GM18909 (cell line): ENCODE measurements around the gene ATP8B3.

ENCODE experiments used
- ATAC-seq: cut with Tn5 transposase; IDR thresholded peaks from one replicate; pipeline ENCODE4 v1.9.1; 2021; ENCODE audit warnings: mild to moderate bottlenecking; ENCODE audit not compliant: unreplicated experiment, poor library complexity

Gene ATP8B3

DNA sequence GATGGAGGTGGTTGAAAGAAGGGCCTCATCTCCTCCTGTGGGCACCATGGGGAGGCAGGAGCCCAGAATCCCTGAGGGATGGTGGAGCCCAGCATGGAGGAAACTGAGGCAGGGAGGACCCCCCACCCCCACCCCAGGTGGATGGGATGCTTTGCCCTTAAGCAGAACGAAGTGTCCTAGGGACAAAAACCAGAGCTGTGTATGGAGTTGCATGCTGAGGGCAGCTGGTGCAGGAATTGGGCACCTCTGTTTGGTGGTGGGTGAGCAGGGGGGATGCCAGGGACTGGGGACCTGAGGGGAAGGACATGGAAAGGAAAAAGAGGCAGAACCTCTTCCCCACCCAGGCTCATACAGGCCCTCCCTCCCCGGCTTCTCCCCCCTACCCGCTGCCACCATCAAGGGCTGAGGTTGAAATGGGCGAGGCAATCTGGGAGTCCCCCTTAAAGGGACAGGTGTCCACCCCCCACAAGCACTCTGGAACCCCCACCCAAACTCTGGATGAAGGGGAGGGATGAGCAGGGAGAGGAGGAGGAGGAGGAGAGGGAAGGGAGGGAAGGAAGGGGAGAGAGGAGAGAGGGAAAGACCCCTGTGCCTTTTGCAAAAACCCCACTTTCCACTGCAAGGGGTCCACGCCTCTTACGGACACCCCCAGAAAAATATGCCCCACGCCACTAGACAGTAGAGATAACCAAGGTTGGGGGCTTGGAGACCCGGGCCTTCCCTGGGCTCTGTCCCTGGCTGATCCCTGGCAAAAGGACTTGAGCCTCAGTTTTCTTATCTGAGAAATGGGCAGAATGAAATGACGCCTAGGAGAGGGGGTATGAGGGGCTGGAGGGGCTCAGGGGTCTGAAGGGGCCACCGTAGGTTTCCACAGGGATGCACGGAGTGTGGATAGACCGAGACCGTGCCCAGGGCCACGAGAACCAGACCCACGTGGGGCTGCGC is 52.8 kb downstream of the ATP8B3 start:
- ATAC-seq: no peak

DNA sequence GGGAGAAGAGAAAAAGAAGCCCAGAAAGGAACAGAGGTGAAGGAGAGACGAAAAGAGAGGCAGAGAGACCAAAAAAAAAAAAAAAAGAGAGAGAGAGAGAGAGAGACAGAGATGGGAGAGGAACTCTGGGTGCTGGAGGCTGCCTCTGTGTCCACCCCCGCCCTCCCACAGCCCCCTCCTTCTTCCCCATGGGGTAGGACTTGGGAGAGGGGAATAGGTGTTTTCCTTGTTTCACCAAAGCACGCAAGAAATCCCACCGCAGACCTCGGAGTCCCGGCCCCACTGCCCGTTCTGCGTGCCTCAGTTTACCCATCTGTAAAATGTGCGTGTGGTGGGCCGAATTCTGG is 53.9 kb downstream of the ATP8B3 start:
- ATAC-seq: no peak

DNA sequence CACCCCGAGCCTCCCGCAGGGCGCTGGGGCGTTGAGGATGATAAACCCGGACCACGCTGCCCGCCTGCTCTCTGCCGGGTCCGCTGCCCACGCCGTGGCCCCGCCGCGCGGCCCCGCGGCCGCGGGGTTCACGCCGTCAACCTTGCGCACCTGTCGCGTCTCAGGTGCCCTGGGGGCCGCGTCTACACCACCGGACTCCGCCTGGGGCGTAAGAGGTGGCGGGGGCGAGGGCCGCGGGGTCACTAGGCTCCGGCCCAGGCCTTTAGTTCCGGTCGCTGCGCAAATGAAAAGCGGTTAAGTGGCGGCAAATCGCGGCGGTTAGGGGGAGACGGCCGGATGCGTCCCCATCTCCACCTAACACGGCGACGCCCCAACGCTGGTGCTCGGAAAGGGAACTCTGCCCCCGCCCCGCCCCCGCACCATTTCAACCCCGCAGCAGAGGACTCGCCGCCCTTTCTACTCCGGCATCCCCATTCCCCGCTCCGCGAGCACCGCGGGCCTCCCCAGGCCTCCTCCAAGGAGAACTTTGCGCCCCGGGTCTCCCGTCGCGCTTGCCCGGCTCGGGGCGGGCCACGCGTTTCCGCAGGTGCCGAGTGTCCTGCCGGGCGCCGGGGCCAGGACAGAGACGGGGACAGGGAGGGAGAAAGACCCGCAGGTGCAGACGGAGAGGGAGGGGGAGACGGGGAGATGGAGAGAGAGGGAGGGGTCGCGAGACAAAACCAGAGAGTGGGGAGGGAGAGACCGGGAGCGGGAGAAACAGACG is 54.4 kb downstream of the ATP8B3 start:
- no peak for ATAC-seq

DNA sequence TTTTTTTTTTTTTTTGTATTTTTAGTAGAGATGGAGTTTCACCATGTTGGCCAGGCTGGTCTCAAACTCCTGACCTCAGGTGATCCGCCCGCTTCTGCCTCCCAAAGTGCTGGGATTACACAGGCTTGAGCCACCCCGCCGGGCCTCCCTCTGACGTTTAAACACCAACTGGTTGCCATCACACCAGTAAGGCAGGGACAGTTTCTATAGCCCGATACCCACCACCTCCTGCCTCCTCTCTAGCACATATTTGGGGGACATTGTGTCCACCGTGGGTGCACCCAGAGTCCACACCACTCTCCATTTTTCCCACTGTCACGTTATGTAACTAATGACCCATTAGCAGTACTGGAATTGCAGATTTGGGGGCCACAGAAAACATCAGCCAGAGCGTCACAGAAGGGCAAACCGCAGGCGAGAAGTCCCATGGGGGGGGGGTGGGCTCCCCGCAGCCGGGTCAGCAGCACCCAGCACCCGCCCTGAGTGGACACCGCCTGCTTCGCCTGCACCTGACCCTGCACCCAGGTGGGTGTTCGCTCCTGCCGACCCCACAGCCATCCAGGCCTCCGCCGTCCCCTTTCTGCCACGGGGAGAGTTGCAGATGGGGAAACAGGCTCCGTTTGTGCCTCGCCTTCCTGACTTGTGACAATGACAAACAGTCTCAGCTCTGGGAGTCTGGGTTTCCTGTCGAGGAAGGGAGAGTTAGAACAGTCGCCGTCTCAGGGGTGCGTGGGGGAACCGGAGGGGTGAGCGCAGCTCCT is 55.2 kb downstream of the ATP8B3 start:
- no peak for ATAC-seq

DNA sequence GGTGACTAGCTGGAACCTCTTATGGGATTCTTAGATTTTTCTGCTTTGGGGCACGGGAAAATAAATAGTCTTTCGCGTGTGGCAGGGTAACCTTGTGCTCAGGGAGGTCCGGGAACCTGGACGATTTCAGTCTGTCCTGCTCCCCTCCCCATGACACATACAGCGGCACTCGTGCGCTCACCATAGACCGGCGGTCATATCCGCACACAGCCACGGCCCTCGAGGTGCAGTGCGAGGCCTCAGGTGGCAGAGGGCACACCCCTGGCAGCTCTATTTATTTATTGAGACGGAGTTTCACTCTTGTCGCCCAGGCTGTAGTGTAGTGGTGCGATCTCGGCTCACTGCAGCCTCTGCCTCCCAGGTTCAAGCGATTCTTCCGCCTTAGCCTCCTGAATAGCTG is 55.8 kb downstream of the ATP8B3 start:
- ATAC-seq: no peak

DNA sequence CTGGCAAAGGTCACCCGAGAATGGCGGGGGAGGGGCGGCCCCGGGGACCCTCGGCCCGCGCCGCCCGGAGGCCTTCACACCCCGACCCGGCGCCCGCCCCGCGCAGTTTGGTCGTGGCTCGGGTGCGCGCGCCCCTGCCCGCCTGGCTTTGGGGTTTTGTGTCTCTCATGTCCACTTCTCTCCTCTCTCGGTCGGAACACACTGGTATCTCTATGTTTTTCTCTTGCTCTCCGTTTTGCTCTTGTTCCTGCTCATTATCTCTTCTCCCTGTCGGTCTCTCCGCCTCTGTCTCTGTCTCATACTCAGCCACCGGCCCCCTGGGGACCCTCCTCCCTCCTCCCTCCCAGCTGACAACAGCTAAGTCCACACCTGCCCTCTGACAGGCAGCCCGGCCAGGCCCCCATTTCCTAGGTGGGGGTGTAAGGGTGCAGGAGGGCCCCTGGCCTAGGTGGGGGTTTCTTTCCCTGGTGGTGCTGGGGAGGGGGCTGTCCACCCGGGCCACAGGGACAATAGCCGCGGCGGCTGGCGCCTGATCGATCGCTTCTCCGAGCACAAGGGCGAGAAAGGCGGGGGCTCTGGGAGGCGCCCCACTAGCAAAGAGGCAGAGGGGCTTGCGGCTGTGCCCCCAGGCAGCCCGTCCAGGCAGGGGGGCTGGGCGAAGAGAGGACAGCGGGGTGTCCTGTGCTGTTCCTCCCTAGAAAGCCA is 56.5 kb downstream of the ATP8B3 start:
- ATAC-seq: no peak

DNA sequence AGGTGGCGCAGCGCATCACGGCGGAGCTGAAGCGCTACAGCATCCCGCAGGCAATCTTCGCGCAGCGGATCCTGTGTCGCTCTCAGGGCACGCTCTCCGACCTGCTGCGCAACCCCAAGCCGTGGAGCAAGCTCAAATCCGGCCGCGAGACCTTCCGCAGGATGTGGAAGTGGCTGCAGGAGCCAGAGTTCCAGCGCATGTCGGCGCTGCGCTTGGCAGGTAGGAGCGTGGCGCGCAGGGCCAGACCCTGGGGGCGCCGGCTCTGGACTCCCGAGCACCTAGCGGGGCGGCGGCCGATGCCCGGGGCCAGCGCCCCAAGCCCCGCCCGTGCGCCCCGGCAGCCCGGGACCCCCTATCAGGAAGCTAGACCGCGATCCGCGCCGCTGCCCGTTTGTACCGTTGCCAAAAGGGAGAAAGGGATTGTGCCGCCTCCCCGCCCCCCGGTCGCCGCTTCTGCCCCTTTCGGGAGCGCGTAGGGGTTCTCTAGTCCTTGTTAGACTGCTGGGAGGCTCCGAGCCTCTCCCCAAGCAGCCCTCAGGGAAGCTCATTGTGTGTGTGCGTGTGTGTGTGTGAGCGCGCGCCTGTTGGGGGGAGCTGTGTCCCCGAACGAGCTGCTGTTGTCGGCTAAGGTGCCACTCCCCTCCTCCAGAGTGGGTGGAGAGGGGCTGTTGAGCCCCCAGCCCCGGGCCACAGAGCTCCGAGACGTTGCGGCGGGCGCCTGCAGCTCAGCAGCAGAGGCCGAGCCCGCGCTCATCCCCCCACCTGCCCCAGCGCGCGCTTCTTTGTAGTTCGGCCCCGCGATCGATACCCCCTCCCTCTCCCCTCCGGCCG is 57.2 kb downstream of the ATP8B3 start:
- no peak for ATAC-seq

DNA sequence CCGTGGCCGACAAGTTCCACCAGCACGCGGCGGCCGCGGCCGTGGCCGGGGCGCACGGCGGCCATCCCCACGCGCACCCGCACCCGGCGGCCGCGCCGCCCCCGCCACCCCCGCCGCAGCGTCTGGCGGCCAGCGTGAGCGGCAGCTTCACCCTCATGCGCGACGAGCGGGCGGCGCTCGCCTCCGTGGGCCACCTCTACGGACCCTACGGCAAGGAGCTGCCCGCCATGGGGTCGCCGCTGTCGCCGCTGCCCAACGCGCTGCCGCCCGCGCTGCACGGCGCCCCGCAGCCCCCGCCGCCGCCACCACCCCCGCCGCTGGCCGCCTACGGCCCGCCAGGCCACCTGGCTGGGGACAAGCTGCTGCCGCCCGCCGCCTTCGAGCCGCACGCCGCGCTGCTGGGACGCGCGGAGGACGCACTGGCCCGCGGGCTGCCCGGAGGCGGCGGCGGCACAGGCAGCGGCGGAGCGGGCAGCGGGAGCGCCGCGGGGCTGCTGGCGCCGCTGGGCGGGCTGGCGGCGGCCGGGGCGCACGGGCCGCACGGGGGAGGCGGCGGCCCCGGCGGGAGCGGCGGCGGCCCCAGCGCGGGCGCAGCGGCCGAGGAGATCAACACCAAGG is 57.9 kb downstream of the ATP8B3 start:
- no peak for ATAC-seq

DNA sequence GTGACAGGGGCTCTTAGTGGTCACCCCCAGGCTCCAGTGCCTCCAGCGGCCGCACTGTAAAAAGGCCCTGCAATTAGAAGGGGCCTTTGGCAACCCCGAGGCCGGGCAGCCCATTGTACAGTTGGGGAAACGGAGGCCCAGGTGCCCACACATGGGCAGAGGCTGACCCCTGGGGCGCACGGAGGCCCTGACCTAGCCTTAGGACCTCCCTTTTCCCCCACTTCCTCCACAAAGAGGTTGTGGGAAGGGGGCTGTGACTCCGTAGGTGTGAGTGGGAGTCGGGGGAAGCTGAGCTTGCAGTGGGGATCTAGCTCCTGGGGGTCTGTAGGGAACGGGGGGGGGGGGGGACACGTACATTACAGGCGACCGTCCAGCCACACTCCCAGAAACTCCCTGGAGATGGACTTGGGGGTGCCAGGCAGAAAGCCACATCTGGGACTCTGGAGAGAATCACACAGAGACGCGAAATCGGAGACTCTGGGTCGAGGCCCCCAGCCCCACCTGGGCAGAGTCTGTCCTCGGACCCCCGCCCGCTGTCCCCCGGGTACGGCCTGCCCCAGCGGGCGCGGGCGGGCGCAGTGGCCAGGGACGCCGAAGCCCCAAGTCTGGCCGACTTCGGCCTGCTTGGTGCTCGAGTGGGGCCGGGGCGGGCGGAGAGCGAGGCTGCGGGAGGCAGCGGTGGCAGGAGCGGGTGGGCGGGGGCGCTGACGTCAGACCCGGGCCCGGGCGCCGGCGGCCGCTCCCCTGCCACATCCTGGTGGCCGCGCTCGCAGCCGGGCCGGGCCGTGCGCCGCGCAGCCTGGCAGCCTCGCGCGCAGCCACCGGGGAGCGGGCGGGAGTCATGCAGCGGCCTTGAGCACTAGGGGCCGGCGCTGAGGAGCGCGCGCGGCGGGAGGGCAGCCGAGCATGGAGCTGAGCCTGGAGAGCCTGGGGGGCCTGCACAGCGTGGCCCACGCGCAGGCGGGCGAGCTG is 59.0 kb downstream of the ATP8B3 start, which contains the start of gene ONECUT3:
Gene ONECUT3, plus strand, starts transcription at position 750 of the 972 bp plus-strand sequence. Its CDS starts 157 bp downstream, at position 907.
- ATAC-seq: no peak

DNA sequence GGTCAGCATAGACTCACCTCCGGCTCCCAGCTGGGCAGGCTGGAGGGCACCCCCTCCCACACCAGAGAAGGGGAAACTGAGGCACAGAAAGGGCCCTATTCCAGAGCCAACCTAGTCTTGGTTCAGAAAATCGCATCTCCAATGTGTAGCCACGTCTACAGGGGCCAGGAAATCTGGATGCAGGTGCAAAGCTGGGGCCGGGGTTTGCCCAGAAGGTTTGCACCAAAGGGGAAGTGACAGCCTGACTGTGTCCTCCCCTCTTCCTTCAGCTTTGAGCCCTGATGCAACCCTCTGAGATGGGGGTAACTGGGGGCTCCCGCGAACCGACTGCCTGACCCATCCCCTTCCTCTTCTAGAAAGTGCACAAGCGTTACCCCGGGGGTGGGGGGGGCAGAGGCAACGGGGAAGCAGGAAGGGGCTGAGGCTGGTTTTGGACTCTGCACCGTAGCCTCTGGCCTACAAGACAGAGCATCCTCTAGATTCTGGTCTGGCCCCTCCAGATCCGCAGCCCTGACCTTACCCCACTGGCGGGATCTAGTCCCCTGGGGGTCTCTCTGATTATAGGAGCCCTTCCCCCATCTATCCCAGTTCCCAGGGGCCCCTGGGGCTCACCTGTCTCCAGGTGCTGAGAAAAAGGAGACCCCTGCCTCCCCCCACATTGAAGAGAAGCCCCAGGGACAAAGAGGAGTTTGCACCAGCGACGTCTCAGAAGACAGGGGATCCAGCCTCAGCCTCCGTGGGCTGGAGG is 59.9 kb downstream of the ATP8B3 start:
- no peak for ATAC-seq

DNA sequence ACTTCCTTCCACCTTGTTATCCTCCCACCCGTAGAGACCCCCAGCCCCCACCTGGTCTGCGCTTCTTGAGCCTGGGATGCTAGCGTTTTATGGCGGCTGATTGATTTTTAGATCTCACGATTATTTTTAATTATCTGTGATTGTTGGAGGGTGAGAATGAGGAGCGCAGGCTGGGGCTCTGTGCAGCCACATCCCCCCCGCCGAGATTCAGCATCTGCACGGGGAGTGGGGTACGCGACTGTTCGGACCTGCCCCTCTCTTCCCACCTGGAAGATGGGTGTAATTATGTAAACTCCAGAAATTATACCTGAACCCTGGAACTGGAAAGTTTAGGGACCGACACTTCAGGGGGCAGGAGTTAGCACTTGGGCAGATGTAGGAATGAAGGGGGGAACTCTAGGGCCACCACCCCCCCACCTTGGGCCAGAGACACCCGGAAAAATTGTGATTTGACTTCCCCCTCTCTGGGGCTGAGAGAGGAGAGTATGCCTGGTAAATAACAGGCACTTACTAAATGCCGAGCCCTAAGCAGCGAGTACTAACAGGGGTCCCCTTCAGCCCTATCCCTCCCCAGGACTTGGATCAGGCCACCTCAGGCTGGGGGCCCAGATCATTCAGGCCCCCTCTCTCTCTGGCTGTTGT is 60.6 kb downstream of the ATP8B3 start:
- ATAC-seq: no peak

DNA sequence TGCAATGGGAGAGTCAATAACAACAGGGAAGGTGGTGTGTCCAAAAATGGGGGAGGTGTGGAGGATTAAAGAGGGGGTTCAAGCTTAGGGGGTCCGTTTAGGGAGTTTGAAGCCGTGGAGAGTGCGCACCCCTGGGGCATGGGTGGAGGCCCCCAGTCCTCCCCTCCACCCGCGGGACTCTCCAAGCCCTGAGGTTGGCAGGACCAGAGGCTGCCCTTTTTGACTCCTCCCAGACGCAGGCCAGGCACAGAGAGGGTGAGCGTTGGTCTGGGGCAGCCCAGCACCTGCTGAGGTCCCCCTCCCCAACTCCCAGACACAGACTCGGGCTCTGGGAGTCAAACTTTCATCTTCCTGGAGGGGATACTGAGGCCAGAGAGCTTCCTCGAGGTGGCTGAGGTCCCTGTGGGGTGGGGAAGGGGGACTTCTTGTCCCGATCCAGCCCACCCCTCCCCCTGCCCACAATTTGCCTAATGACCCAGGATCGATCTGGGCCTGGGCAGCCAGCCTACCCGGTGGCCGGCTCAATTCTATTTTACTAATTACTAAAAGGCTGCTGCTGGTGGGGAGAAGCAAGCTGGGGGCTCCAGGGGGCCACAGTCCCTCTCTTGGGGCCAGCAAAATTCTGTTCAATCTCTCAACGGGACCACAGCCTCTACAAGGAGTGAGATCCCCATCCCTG is 61.6 kb downstream of the ATP8B3 start:
- no peak for ATAC-seq

DNA sequence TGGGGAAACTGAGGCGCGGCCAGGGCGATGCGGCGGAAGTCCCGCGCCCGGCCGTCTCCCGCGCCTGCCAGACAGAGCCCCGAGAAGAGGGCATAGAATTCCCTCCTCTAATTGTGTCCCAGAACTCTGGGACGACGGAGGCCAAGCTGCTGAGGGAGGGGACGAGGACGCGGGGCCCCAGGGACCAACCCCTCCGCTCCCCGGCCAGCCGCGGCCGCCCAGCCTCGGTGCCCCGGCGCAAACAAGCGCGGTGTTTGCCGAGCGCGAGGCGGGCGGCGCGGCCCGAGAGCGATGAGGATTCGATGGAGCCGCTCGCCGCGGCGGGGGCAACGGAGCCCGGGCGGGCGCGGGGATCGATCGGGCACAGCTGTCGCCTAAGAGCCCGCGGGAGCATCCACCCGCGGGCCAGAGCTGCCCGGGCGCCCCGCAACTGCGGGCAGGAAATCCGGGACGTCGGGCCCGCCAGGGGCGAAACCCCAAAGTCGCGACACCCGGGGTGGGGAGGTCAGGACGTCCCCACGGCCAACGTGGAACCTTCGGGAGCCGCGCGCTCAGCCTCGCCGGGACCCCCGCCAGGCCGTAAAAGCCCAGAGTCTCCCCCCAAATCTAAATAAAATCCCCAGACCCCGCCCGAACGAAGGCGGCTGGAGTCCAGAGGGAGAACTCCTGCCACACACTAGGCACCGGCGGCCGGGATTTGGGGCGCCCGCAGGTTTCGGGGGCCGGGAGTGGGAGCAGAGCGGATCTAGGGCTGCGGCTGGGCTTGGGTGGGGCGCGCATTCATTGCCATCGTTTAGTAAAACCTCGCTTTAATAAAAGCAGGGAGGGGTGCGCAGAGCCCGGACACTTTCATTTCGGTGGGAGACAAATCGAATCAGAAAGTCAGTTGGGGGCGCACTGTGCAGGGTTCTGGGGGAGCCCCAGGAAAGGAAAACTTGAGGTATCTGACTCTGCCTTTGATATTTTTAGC is 62.4 kb downstream of the ATP8B3 start:
- ATAC-seq: no peak

DNA sequence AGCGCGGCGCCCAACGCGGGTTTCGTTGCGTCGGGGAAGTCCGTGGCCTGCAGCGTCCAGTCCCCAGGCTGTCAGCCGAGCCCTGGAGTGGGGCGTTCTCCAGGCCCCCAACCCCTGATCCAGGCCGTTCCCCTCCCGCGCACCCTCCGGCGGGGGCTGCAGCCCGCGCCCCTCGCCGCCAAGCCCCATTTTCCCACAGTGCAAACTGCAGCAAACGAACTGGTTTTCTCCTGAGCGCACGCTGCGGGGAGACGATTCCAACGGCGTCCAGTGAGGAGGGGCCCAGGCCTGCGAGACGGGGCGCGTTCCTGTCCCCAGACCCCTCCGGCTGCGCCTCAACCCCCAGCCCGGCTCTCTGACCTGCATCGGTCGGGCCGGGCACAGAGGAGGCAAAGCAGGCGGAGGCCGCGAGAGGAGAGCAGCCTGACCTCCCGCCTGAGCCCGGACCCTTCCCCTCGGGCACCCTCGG is 63.2 kb downstream of the ATP8B3 start:
- ATAC-seq: no peak
